Spleen (tissue), 7 donors: Measurements from ENCODE around the gene MRPL18.

Experiments
- CTCF ChIP-seq, 11 experiments: fragments of 200-600 bp in 7 of 11; fragments of 450-650 bp in 4 of 11; sonication (generic) in 4 of 11; IDR thresholded peaks in 8 of 11; conservative IDR thresholded peaks in 3 of 11; 1 replicate in 7 of 11; 2 replicates in 4 of 11; pipeline versions ENCODE4 v1.4.0 to v1.8.0; 2016 to 2021; ENCODE audit warnings: antibody characterized with exemption in 11 of 11, inconsistent platforms in 4 of 11, mild to moderate bottlenecking in 1 of 11
- POLR2A ChIP-seq, 3 donors: fragments of 450-650 bp; IDR thresholded peaks; one replicate each; pipeline ENCODE4 v1.5.1; 2017; ENCODE audit warnings: antibody characterized with exemption in 3 of 3, mild to moderate bottlenecking in 1 of 3
- POLR2AphosphoS5 ChIP-seq, 3 donors: sonication (generic); formaldehyde crosslinking; IDR thresholded peaks; one replicate each; pipeline ENCODE4 v1.5.1; 2017; ENCODE audit warnings: antibody characterized with exemption in 3 of 3
- donor health status: DM: no; HTN: no; CAD: no; lungs with moderate emphysema.
- donor health status: DM: no; HTN: no; CAD: no.
- donor health status: DM: no; HTN: no; CAD: no.

- no peak for TF ChIP-seq CTCF (IDR thresholded peaks at IDR 0.05 in 8 of 11, conservative IDR thresholded peaks at IDR 0.05 in 3 of 11)
- no peak for TF ChIP-seq POLR2AphosphoS5 (IDR thresholded peaks at IDR 0.05)
- TF ChIP-seq POLR2A (IDR thresholded peaks at IDR 0.05): no peak
Observed at GRCh38 chr6:159790956-159791598, 810 bp downstream of the MRPL18 start.
